Measurements from ENCODE around the gene PRDM15. TPM values are rescaled to one million over a fixed set of nuclear protein-coding genes. Genes with fewer than 3 reads are reported as not detected.

Gene PRDM15
- polyA plus RNA-seq, 3 donors, result 0.19 to 19.0 (median 0.74) TPM

DNA sequence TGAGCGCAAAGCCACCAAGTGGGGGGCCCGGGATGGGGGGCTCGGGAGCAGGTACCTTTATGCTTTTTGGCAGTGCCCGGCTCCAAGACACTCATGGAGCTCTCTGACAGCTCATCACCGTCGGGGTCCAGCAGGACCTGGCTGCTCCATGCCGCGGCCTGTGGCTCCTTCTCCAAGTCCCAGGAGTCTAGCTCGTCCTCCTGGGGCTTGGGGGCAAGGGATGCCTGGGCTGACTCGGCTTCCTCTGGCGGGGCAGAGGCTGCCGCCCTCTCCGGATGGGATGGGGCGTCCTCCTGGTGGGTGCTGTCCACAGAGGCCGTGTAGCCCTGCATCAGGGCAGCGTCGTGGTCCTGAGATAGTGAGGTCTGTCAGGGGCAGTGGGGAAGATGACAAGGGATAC lies 19.9 kb upstream of the PRDM15 start:
- Histone ChIP-seq H3K4me1 (ENCODE audit: control insufficient read depth in 1 of 2, insufficient read depth in 2 of 2, low read length in 2 of 2) (peaks cover 4 to 9% of the 10 kb centered on the region in 2 donors), H3K4me3 (replicated peaks in 1 of 3; ENCODE audit: low read depth in 2 of 3, low read length in 3 of 3) (no peak overlapping the region), H4K20me1 (ENCODE audit: insufficient read depth, low read length) (no peaks in the 10 kb centered on the region), H3K27me3 (ENCODE audit: control insufficient read depth in 2 of 2, insufficient read depth in 2 of 2, low read length in 2 of 2) (no peaks in the 10 kb centered on the region), H3K27ac (ENCODE audit: low read depth in 1 of 2, low read length in 2 of 2) (no peak overlapping the region), H3K9me3 (replicated peaks in 1 of 2; ENCODE audit: control insufficient read depth in 1 of 2, insufficient read depth in 1 of 2, low read length in 2 of 2) (no peaks in the 10 kb centered on the region), H3K4me2 (replicated peaks; ENCODE audit: extremely low read depth, low read length, poor library complexity, severe bottlenecking) (no peak overlapping the region), H3K9ac (ENCODE audit: insufficient read depth, low read length, poor library complexity, severe bottlenecking) (no peak overlapping the region), H3K36me3 (replicated peaks in 1 of 2; ENCODE audit: control insufficient read depth in 1 of 2, insufficient read depth in 2 of 2, low read length in 2 of 2) (peaks cover 0 to 34% of the 10 kb centered on the region in 2 donors), H3K79me2 (ENCODE audit: insufficient read depth, low read length) (no peaks in the 10 kb centered on the region), H2AFZ (ENCODE audit: insufficient read depth, low read depth, low read length, poor library complexity, severe bottlenecking) (no peak overlapping the region)
- Mint-ChIP-seq H3K4me1 (peaks cover 22% of the 10 kb centered on the region), H3K9me3 (no peaks in the 10 kb centered on the region), H3K4me3 (no peak overlapping the region), H3K36me3 (peaks cover 52 to 56% of the 10 kb centered on the region in 2 donors), H3K27ac (peak overlapping the region in 2 of 7 donors; percentile 32 to 79), H3K27me3 (ENCODE audit: low read depth in 3 of 3) (peaks cover 0 to 2% (median 0%) of the 10 kb centered on the region in 3 donors)
- no peak for TF ChIP-seq CTCF (IDR thresholded peaks at IDR 0.05)
- WGBS (ENCODE audit: insufficient coverage), result 83% methylated on average over 17 of the region's 17 CpGs
- intact Hi-C loops (cut with micrococcal nuclease), result no loop called here
- DNase-seq, result no peak

DNA sequence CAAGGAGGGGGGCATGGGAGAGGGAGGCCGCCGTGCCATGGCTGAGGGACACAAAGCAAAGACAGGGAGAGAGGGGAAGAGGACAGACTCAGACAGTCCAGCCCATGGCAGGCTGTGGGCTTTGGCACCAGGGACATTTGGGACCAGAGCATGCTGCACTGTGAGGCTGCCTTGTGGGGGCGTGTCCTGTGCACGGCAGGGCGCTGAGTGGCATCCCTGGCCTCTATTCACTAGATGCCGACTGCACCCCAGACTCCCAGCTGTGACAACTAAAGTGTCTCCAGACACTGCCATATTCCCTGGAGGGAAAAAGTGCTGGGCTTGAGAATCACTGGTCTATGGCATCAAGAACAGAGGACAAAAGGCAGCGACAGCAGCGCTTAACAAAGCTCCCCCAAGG lies 18.6 kb upstream of the PRDM15 start:
- Mint-ChIP-seq H3K36me3 (peaks cover 44 to 47% of the 10 kb centered on the region in 2 donors), H3K4me3 (no peak overlapping the region), H3K4me1 (peaks cover 22% of the 10 kb centered on the region), H3K27me3 (ENCODE audit: low read depth in 3 of 3) (peaks cover 0 to 2% (median 0%) of the 10 kb centered on the region in 3 donors), H3K9me3 (no peaks in the 10 kb centered on the region), H3K27ac (peak overlapping the region in 3 of 7 donors; percentile 55 to 67 (median 59))
- no peaks in the 10 kb centered on the region for H3K27me3 ChIP-seq (ENCODE audit: control insufficient read depth in 2 of 2, insufficient read depth in 2 of 2, low read length in 2 of 2)
- peaks cover 4 to 9% of the 10 kb centered on the region in 2 donors for H3K4me1 ChIP-seq (ENCODE audit: control insufficient read depth in 1 of 2, insufficient read depth in 2 of 2, low read length in 2 of 2)
- no peak overlapping the region for H3K9ac ChIP-seq (ENCODE audit: insufficient read depth, low read length, poor library complexity, severe bottlenecking)
- H3K79me2 ChIP-seq (ENCODE audit: insufficient read depth, low read length), result no peaks in the 10 kb centered on the region
- no peak overlapping the region for H3K4me3 ChIP-seq (replicated peaks in 1 of 3; ENCODE audit: low read depth in 2 of 3, low read length in 3 of 3)
- WGBS (ENCODE audit: insufficient coverage), result 95% methylated on average over 8 of the region's 8 CpGs
- TF ChIP-seq CTCF (IDR thresholded peaks at IDR 0.05), result no peak
- H3K4me2 ChIP-seq (replicated peaks; ENCODE audit: extremely low read depth, low read length, poor library complexity, severe bottlenecking), result no peak overlapping the region
- no peaks in the 10 kb centered on the region for H4K20me1 ChIP-seq (ENCODE audit: insufficient read depth, low read length)
- no peaks in the 10 kb centered on the region for H3K9me3 ChIP-seq (replicated peaks in 1 of 2; ENCODE audit: control insufficient read depth in 1 of 2, insufficient read depth in 1 of 2, low read length in 2 of 2)
- no peak overlapping the region for H2AFZ ChIP-seq (ENCODE audit: insufficient read depth, low read depth, low read length, poor library complexity, severe bottlenecking)
- peaks cover 0 to 30% of the 10 kb centered on the region in 2 donors for H3K36me3 ChIP-seq (replicated peaks in 1 of 2; ENCODE audit: control insufficient read depth in 1 of 2, insufficient read depth in 2 of 2, low read length in 2 of 2)
- DNase-seq, result no peak
- intact Hi-C loops (cut with micrococcal nuclease), result no loop called here
- H3K27ac ChIP-seq (ENCODE audit: low read depth in 1 of 2, low read length in 2 of 2), result no peak overlapping the region
